GM21576 (cell line): ENCODE results near the gene RBP5.
A peak's percentile ranks its signal among the peaks of the same experiment; 100 is the strongest.

Experiments
- ATAC-seq: cut with Tn5 transposase; IDR thresholded peaks from one replicate; pipeline ENCODE4 v1.9.1; 2021; ENCODE audit warnings: mild to moderate bottlenecking, moderate library complexity; ENCODE audit not compliant: unreplicated experiment

The RBP5 gene

DNA sequence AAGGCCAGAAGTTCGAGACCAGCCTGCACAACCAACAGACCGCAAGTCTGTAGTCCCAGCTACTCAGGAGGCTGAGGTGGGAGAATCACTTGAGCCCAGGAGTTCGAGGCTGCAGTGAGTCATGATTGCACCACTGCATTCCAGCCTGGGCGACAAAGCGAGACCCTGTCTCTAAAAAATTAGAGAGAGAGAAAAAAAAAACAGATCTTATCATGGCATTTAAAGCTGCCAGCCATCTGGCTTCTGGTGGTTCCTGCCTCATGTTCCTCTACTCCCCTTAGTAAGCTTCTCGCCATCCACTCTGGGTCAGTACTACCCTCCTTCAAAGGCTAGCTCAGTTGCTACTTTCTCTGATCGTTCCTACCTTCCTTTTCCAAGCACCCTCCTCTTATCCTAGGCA, 17.5 kb upstream of the RBP5 start:
- ATAC-seq, result no peak

DNA sequence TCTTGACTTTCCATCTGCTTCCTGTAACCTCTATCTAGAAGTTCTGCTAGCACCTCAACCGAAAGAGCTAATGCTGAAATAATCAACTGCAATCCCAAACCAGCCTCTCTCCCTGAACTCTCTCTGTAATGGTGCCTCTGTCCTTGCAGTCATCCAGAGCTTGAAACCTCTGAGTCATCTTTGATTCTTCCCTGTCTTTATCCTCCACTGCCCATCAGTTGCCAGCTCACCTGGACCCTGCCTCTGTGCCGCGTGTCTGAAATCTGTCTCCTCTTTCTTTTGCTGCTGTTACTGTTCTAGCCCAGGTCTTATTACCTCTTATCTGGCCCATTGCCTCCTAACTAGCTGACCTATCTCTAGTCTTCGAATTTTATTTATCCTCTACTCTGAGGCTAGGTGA, 17.0 kb upstream of the RBP5 start:
- ATAC-seq, result no peak

DNA sequence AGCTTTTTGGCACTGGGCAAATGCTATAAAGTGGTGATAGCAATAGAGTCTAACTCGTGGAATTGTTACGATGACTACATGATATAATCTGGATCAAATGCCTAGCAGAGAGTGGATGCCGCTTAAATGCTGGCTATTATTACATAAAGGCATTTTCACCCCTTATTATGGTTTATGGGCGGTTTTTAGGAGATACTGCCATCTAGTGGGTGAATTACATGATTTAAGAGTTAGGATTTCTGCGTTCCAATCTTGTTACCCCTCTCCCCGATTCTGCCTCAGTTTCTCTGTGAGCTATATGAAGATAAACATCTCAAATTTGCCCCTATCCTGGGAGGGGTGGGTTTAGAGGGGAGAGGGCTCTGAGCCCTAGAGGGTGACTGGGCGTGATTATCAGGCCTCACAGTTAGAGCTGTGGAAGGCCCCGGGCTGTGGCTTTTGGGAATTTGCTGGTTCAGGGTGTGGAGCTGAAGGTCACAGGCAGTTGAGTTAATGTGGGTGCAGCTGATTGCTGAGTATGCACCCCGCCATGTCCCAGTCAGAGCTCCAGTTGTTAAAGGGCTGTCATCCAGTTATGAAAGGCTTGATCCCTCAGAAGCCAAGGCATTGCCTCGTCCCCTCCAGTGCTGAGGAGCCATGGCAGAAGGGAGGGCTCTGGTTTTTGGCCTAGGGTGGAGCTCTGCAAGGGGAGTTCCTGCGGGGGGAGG, 15.9 kb upstream of the RBP5 start:
- no peak for ATAC-seq

DNA sequence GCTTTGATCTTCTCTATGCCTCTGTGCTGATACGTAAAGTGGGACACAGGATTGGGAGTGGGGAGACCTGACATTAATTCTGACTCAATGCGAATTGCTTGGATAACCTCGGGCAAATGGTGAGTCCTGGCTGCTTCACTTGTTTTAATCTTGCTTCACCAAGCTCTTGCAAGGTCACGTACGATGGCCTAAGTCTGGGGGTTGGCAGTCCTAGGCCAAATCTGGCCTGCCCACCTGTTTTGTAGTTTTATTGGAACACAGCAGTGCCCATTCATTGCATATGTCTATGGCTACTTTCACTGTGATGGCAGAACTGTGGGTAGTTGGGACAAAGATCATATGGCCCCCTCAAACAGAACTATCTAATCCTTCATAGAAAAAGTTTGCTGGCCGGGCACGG, 14.9 kb upstream of the RBP5 start:
- no peak for ATAC-seq

DNA sequence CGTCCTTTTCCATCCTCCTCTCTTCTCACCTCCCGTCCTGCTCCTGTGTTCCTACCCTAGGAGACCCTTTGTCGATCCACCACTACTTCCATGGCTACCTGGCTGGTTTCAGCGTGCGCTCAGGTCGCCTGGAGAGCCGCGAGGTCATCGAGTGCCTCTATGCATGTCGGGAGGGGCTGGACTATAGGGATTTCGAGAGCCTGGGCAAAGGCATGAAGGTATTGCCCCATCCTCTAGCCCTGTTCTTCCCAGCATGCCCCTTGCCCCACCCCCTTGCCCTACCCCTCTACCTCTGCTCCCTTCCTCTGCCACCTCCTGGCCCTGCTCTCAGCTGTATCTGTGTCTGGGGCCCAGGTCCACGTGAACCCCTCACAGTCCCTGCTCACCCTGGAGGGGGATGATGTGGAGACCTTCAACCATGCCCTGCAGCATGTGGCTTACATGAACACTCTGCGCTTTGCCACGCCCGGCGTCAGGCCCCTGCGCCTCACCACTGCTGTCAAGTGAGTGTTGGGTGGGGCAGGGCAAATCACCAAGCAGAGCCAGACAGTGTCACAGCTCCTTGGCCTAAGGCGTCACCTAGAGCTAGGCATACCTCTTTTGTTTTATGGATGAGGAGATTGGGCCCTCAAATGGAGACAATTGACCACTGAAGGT, 14.2 kb upstream of the RBP5 start:
- no peak for ATAC-seq

DNA sequence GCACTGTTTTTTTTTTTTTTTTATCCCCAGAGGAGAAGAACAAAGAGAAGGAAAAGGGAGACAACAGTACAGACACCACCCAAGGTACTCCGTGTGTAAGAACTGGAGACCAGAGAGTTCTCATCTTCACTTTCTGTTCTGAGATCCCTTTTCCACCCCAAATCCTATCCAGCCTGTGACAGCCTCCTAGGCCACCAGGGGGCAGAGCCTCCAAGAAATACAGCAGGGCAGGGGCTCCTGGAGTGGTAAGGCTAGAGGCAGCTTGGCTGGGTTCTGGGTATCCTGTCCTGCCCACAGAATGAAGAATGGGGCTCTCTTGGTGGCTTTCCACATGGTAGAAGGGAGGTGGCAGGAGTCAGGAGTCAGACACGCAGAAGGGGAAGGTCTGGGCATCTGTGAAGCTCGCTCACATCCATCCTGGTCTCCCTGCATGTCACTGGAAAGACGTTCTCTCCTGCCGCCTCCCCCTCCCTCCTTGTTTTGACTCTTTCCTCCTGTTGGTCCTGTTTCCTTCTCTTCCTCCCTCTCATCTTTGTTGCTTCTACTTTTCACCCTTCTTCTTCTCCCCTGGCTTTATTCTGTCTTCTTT, 13.5 kb upstream of the RBP5 start:
- ATAC-seq, result no peak

DNA sequence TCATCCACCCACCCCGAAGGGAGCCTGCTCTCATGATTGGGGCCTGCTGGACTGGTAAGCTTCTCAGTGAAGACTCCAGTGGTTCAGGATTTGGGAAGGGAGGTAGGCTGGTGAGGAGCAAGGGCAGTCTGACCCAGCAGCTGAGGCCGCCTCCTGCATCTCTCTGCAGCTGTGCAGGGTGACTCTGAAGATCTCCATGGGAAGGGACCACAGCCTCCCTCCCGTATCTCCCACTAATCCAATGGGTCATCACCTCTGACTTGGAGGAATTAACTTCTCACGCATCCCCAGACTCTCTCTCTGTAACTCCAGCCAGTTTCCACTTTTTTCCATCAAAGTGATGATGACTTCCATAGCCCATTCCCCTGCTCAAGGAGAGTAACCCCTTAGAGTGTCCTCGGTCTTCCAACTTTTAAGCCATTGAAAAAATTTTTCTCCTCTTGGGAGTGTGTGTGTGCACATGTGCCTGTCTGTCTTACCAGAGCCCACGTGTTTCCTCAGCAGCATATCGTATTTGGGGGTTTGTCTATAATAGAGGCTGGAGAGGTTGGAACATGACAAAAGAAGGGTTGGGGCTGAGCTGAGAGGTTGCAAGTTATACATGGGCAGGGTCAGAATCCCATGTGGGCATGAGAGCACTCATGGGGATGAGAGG, 12.8 kb upstream of the RBP5 start:
- no peak for ATAC-seq

DNA sequence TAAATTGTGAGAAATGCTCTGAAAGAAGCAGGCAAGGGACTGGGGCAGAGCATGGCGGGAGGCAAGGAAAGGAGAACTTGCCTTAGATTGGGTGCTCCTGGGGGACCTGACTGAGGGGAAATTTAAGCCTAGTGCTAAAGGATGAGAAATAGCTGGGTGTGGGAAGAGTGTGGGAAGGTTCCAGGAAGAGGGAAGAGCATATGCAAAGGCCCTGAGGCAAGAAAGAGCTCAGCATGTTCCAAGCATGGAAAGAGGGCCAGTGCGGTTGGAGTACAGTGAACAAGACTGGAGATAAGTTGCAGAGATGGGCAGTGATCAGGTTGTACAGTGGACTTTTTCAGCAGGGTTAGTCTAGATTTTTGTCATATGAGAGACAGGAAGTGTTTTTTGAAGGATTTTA, 10.5 kb upstream of the RBP5 start:
- ATAC-seq, result no peak

DNA sequence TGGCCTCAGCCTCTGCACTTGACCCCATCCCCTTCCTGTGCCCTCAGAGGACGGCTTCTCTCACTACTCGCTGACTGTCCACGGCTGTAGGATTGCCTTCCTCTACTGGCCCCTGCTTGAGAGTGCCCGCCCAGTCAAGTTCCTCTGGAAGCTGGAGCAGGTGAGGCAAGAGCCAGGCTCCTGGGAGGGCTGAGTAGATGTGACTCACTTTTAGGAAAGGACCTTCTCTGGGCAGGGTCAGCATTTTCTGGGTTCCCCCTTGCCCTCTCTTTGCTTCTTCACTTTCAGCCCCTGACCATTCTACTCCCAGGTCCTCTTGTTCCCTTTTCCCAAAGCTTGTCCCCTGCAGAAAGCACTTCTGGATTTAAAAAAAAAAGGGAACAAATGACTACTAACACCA, 9.2 kb upstream of the RBP5 start:
- no peak for ATAC-seq

DNA sequence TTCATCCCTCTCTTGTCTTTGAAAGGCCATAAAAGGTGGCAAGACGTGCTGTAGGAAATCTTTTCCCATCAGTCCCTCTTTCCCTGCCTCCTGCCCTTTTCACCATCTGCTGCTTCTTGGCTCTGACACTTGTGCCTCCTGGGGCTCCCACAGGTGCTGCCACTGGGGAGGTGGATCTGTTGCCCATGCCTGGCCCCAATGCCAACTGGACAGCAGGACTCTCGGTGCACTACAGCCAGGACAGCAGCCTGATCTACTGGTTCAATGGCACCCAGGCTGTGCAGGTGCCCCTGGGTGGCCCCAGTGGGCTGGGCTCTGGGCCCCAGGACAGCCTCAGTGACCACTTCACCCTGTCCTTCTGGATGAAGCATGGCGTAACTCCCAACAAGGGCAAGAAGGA, 8.0 kb upstream of the RBP5 start:
- ATAC-seq, result no peak

DNA sequence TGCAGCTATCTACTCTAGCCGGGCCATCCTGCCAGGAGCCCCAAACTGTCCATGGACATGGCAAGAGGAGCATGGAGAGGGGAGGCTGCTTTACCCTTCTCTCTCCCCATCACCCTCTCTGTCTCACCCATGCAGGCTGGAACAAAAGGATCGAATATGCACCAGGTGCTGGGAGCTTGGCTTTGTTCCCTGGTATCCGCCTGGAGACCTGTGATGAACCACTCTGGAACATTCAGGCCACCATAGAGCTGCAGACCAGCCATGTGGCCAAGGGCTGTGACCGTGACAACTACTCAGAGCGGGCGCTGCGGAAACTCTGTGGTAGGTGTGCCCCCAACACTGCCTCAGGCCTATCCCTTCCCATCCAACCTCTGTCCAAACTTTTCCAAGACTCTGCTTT, 7.4 kb upstream of the RBP5 start:
- ATAC-seq, result no peak

DNA sequence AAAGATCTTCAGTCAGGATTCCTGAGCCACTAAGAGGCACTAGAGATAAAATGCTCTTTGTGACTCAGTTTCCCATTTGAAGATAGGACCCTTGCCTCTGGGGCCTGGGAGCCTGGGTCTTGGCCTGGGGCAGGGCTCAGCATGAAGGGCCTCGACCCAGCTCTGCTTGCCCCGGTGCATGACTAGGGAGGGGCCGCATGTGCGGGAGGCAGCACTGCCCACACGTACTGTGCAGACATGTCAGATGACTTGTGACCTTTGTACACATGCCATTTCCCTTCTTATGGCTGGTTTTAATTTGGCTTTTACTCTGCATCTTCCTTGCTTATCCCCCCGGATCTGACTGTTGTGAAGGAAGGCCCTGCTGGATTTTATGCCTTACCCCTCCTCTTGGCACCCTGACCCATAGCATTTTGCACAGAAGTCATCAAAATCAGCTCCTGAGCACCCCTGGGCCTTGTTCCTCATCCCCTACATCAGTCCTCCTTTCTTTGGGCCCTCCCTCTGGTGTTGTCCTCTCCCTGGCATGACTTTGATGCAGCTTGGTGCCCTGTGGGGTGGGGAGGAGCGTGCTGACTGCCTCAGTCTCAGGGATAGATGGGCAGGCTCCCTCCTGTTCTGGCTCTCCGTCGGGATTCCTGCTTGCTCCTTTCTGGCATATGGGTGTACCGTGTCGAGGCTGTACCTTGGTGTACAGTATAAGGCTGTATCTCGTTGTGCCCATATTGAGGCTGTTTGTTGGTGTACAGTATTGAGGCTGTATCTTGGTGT, 5.9 kb upstream of the RBP5 start:
- no peak for ATAC-seq

DNA sequence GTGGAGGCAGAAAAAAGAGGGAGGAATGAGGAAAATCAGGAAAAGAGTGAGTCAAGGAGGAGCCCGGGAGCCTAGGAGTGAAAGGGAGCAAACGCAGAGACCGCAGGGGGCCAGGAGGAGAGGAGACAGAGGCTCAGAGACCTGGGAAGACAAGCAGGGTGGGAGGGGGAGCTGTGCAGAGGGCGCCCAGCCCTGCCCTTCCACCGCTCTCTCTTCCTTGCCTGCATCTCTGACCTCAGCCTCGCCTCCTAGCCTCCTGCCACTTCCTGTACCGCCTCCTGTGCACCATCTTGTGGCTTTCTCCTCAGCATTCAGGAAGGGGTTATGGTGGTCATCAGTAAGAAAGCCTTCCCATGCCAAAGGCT, 2.8 kb upstream of the RBP5 start:
- ATAC-seq, result no peak

DNA sequence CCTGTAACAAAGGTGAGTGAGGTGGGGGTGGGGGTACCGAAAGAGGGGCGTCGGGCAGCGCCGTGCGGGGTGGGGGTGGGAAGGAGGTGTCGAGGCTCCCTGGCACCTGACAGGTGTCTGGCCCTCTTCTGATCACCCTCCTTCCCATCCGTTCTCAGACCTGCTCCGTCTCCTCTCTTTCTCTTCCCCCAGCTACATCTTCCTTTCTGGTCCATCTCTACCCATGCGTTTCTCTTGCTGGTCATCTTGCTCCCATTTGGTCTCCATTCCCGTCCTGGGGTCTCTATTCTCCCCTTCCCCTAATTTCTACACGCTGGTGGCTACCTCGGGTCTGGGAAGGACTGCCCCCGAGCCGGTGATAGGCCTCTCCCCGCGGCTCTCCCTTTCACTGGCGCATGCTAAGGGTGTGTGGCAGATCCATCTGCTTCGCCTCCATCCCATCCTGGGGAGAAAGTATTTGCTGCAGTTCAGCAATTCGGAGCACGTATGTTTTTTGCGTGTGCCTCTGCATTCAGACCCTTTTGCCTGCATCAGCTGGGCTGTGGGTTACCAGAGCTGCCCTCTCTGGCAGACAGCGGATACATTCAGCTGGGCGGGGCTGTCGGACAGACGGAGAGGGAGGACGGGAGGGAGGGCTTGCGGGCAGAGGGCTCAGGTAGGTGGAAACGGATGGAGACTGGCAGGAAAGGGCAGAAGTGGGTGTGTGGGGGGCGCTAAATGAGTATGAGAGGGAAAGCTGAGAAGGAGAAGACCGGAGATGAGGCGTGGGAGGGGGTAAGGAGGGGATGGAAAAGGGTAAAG, 2.2 kb upstream of the RBP5 start:
- ATAC-seq, result peak; percentile 8

DNA sequence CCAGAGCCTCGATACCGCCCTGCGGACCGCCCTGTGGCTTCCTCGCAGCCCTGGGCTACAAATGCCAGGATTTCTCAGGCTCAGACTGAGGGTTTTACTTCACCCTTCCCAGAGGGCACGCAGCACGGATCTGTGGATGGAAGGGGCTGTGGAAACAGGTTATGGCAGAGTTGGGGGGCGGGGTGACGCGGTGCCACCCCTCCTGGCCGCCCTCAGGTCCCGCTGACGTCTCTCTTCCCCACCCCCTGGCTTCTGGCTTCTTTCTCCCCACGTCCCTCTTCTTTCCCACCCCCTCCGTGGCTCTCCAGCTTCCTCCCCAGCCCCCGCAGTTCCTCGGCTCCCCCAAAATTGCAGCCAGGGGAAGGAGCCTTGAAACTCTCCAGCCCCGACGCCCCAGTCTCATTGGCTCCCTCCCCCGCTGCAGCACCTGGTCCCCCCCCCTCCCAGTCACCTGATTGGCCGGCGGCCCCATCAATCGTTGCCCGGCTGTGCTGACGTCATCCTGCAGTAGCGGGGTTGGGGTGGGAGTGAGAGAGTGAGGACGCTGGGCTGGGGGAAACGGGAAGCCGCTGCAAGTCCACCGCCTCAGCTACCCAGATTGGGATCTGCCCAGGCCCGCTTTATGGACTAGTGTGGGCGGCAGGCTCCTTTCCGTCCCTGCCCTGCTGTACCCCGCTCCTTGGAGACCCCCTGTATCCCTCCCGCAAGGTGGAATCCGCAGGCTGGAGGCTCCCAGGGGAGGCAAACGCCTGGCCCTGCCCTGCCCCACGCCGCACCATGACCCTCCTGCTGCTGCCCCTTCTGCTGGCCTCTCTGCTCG, 1.4 kb upstream of the RBP5 start, which contains the start of gene CLSTN3:
TSS of gene CLSTN3 (plus strand) at position 500 of the 820 bp plus-strand sequence. CDS start at position 778, 278 bp downstream.
- peak; percentile 67 for ATAC-seq

DNA sequence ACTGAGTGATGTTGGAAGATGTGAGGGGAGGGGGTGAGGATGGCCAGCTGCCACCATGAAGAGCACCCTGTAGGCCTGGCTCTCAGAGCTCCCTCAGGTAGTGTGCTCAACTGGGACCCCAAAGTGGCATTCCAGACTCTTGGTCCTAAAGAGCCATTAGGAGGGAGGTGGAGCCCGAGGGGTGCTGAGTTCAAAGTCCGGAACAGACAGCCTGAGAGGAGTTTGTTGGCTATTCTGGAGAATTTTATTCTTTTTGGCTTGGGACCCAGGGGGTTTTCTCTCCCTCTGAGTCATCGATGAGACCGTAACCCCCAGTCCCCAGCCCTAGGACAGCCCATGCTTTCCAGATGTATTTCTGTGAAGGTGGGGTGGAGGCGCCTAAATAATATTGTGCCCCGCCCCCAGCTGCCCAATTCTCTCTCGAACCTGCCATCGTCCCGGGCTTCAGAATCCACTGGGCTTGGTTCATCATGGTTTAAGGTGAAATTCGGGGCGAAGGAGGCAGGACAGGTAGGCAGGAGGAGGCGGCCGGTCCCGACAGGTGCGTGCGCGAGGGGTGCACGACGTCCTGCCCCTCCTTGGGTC, 690 bp upstream of the RBP5 start:
- no peak for ATAC-seq

DNA sequence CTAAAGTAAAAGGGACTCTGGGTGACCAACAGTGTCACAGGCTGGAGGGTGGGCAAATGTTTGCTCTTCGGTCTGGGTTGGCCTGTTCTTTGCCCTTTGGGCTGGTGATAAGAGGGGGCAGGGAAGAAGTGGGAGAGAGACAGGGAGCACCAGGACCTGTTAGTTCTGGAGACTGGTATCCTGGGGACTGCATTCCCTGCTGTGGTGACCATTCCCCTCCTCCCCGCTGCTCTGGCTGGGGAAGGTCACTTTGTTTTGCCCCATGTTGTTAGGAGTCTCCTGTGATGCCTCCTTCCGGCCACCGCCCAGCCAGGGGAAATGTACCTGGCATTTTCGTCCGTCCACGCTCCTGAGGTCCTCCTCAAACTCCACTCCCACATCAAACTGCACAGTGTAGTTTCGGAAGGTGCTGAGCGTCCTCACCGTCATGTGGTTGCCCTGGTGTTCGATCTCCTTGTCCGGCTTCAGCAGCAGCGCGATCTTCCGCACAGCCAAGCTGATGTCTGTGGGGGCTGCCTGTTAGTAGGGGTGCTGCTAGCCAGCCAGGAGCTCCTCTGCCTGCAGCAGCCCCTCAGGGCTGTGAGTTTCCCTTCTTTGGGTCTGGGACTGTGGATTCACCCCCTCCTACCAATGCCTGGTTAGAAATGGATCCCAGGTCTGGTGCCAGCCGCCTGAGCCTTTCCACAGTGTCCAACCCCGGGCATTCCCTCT, 618 bp downstream of the RBP5 start:
- no peak for ATAC-seq

DNA sequence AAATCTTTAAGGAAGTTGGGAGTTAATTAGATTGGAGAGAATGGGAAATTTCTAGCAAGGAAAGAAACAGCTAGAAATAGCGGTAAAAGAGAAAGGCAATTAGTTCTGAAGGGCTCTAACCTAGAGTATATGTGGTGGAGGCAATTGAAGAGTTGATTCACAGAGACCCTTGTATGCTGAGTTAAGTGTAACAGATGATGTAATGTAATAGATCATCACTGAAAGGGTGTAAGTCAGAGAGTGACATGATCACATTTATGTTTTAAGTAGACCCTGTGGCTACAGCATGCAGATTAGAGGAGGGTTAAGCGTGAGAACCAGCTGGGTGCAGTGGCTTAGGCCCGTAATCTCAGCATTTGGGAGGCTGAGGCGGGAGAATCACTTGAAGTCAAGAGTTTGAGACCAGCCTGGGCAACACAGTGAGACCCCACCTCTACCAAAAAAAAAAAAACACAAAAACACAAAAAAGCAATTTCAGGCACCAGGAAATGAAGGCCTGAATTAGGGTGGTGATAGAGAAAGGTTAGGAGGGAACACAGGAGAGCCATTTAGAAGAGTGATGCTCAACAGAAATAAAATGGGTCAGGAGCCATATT, 3.0 kb downstream of the RBP5 start:
- no peak for ATAC-seq
